ENCODE results near the gene UGT1A7. TPM values are rescaled to one million over a fixed set of nuclear protein-coding genes. Genes with fewer than 3 reads are reported as not detected.

Gene UGT1A7
- polyA plus RNA-seq, 3 donors = not detected

GRCh38 chr2:233674995-233675394, 6.7 kb upstream of the UGT1A7 start:
- H3K9me3 Mint-ChIP-seq = peaks cover 0 to 2% (median 0%) of the 10 kb centered on the region in 7 donors
- no peak overlapping the region for H3K4me3 Mint-ChIP-seq
- no peak overlapping the region for H3K27ac Mint-ChIP-seq
- H3K36me3 ChIP-seq (replicated peaks in 1 of 2; ENCODE audit: control insufficient read depth in 1 of 2, insufficient read depth in 2 of 2, low read length in 2 of 2) = no peaks in the 10 kb centered on the region
- no peak overlapping the region for H3K4me2 ChIP-seq (replicated peaks; ENCODE audit: extremely low read depth, low read length, poor library complexity, severe bottlenecking)
- intact Hi-C loops (cut with micrococcal nuclease) = no loop called here
- no CpG with 5 or more reads among the region's 4 CpGs for WGBS (ENCODE audit: insufficient coverage)
- no peak overlapping the region for H2AFZ ChIP-seq (ENCODE audit: insufficient read depth, low read depth, low read length, poor library complexity, severe bottlenecking)
- H4K20me1 ChIP-seq (ENCODE audit: insufficient read depth, low read length) = no peaks in the 10 kb centered on the region
- no peak overlapping the region for H3K9ac ChIP-seq (ENCODE audit: insufficient read depth, low read length, poor library complexity, severe bottlenecking)
- no peaks in the 10 kb centered on the region for H3K27me3 Mint-ChIP-seq (ENCODE audit: low read depth in 3 of 3)
- no peak for TF ChIP-seq CTCF (IDR thresholded peaks at IDR 0.05)
- no peaks in the 10 kb centered on the region for H3K9me3 ChIP-seq (replicated peaks in 1 of 2; ENCODE audit: control insufficient read depth in 1 of 2, insufficient read depth in 1 of 2, low read length in 2 of 2)
- H3K27ac ChIP-seq (ENCODE audit: low read depth in 1 of 2, low read length in 2 of 2) = no peak overlapping the region
- no peak overlapping the region for H3K4me3 ChIP-seq (replicated peaks in 1 of 3; ENCODE audit: low read depth in 2 of 3, low read length in 3 of 3)
- H3K4me1 ChIP-seq (ENCODE audit: control insufficient read depth in 1 of 2, insufficient read depth in 2 of 2, low read length in 2 of 2) = no peaks in the 10 kb centered on the region
- no peak for DNase-seq
- H3K27me3 ChIP-seq (ENCODE audit: control insufficient read depth in 2 of 2, insufficient read depth in 2 of 2, low read length in 2 of 2) = no peaks in the 10 kb centered on the region
- no peaks in the 10 kb centered on the region for H3K4me1 Mint-ChIP-seq
- H3K36me3 Mint-ChIP-seq = no peaks in the 10 kb centered on the region
- H3K79me2 ChIP-seq (ENCODE audit: insufficient read depth, low read length) = no peaks in the 10 kb centered on the region

DNA sequence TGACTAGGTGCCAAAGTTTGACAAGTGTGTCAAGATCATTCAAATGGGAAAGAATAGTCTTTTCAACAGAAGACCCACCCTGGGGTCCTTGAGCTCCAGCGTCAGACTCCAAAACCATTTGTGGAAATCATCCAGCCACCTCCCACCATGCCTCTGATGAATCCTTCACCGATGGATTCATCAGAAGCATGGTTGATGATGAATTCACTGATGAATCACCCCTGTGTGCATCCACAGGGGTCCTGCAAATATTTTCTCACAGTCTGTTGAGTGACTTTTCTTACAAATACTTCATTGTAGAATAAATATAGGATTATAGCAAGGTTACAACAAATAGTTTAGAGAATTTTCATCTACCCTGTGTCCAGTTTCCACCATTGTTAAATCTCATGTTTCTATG, 5.7 kb upstream of the UGT1A7 start:
- intact Hi-C loops (cut with micrococcal nuclease) = no loop called here
- WGBS (ENCODE audit: insufficient coverage) = 88% methylated on average over 1 of the region's 2 CpGs
- H3K36me3 ChIP-seq (replicated peaks in 1 of 2; ENCODE audit: control insufficient read depth in 1 of 2, insufficient read depth in 2 of 2, low read length in 2 of 2) = no peaks in the 10 kb centered on the region
- H3K27me3 Mint-ChIP-seq (ENCODE audit: low read depth in 3 of 3) = peaks cover 0 to 4% (median 0%) of the 10 kb centered on the region in 3 donors
- H3K4me3 Mint-ChIP-seq = no peak overlapping the region
- no peaks in the 10 kb centered on the region for H3K9me3 ChIP-seq (replicated peaks in 1 of 2; ENCODE audit: control insufficient read depth in 1 of 2, insufficient read depth in 1 of 2, low read length in 2 of 2)
- H3K27ac ChIP-seq (ENCODE audit: low read depth in 1 of 2, low read length in 2 of 2) = no peak overlapping the region
- no peaks in the 10 kb centered on the region for H3K4me1 Mint-ChIP-seq
- no peaks in the 10 kb centered on the region for H3K79me2 ChIP-seq (ENCODE audit: insufficient read depth, low read length)
- H4K20me1 ChIP-seq (ENCODE audit: insufficient read depth, low read length) = no peaks in the 10 kb centered on the region
- no peaks in the 10 kb centered on the region for H3K27me3 ChIP-seq (ENCODE audit: control insufficient read depth in 2 of 2, insufficient read depth in 2 of 2, low read length in 2 of 2)
- TF ChIP-seq CTCF (IDR thresholded peaks at IDR 0.05) = no peak
- no peak overlapping the region for H3K4me2 ChIP-seq (replicated peaks; ENCODE audit: extremely low read depth, low read length, poor library complexity, severe bottlenecking)
- no peak overlapping the region for H3K9ac ChIP-seq (ENCODE audit: insufficient read depth, low read length, poor library complexity, severe bottlenecking)
- H3K27ac Mint-ChIP-seq = no peak overlapping the region
- H3K36me3 Mint-ChIP-seq = no peaks in the 10 kb centered on the region
- no peak for DNase-seq
- H2AFZ ChIP-seq (ENCODE audit: insufficient read depth, low read depth, low read length, poor library complexity, severe bottlenecking) = no peak overlapping the region
- H3K9me3 Mint-ChIP-seq = peaks cover 0 to 1% (median 0%) of the 10 kb centered on the region in 7 donors
- no peaks in the 10 kb centered on the region for H3K4me1 ChIP-seq (ENCODE audit: control insufficient read depth in 1 of 2, insufficient read depth in 2 of 2, low read length in 2 of 2)
- H3K4me3 ChIP-seq (replicated peaks in 1 of 3; ENCODE audit: low read depth in 2 of 3, low read length in 3 of 3) = no peak overlapping the region

Data from CD14-positive monocyte (primary cell).